A673 (cell line): Measurements from ENCODE around the gene ZSWIM3.

ENCODE experiments used
- CTCF ChIP-seq: fragments of 300-800, 200-600 bp; sonication (generic); conservative IDR thresholded peaks from 2 replicates; pipeline ENCODE4 v1.5.1; 2017; ENCODE audit warnings: low read depth, mild to moderate bottlenecking, antibody characterized with exemption, low read length, moderate library complexity, mixed read lengths
- EZH2 ChIP-seq: fragments of 200-600 bp; sonication (generic); IDR thresholded peaks from 2 replicates; pipeline ENCODE4 v1.6.1; 2017; ENCODE audit warnings: borderline replicate concordance, low read depth, mild to moderate bottlenecking, mixed read lengths, antibody characterized with exemption, low read length; ENCODE audit not compliant: poor library complexity, severe bottlenecking

GRCh38 chr20:45899046-45899835, 41.8 kb downstream of the ZSWIM3 start:
- no peak for TF ChIP-seq CTCF
- no peak for TF ChIP-seq EZH2
